CD4-positive, alpha-beta memory T cell (primary cell): ENCODE results near the gene SPAG6. TPM values are rescaled to one million over a fixed set of nuclear protein-coding genes. Genes with fewer than 3 reads are reported as not detected.

Source experiments
- CTCF ChIA-PET: fragments of 350-600 bp; sonication (Branson Sonifier 250); formaldehyde crosslinking; loops from one replicate; lab custom pipeline; 2021; ENCODE audit warnings: inconsistent platforms; ENCODE audit not compliant: partially characterized antibody; lab: Charles Lee
- POLR2A ChIA-PET: fragments of 350-600 bp; sonication (Branson Sonifier 250); formaldehyde crosslinking; loops from one replicate; lab custom pipeline; 2021; ENCODE audit not compliant: partially characterized antibody; lab: Charles Lee
- DNase-seq, 5 donors: peaks; one replicate each; pipeline versions ENCODE4 v3.0.0 to v3.0.0-alpha.2; 2020 to 2022; ENCODE audit warnings: mixed read lengths in 1 of 5
- H3K27ac ChIP-seq: one replicate; pipeline ENCODE4 v1.7.0; 2013; ENCODE audit warnings: low read depth, low read length
- H3K27me3 ChIP-seq: 2 replicates; pipeline ENCODE4 v1.7.0; 2013; ENCODE audit warnings: mild to moderate bottlenecking, low read length, moderate library complexity; ENCODE audit not compliant: insufficient read depth
- H3K36me3 ChIP-seq: 2 replicates; pipeline ENCODE4 v1.7.0; 2013; ENCODE audit warnings: mild to moderate bottlenecking, low read length, moderate library complexity; ENCODE audit not compliant: insufficient read depth
- H3K4me1 ChIP-seq: 2 replicates; pipeline ENCODE4 v1.7.0; 2013; ENCODE audit warnings: mild to moderate bottlenecking, low read length, moderate library complexity; ENCODE audit not compliant: insufficient read depth
- H3K4me3 ChIP-seq, 2 donors: one replicate each; pipeline ENCODE4 v1.7.0; 2013; ENCODE audit warnings: low read length in 2 of 2, mild to moderate bottlenecking in 1 of 2
- H3K9me3 ChIP-seq, 2 donors: one replicate each; pipeline ENCODE4 v1.7.0; 2013; ENCODE audit warnings: low read length in 2 of 2, control low read depth in 1 of 2; ENCODE audit not compliant: control insufficient read depth in 1 of 2
- H3K27ac Mint-ChIP-seq, 7 donors: one replicate each; pipeline ENCODE4 v1.8.0; 2020 to 2021; ENCODE audit warnings: mixed read lengths in 7 of 7, mild to moderate bottlenecking in 6 of 7, inconsistent platforms in 3 of 7, moderate library complexity in 3 of 7
- H3K27me3 Mint-ChIP-seq, 2 donors: one replicate each; pipeline ENCODE4 v1.8.0; 2020 to 2021; ENCODE audit warnings: mixed read lengths in 2 of 2
- H3K36me3 Mint-ChIP-seq, 2 donors: one replicate each; pipeline ENCODE4 v1.8.0; 2020 to 2021; ENCODE audit warnings: mixed read lengths in 2 of 2, inconsistent platforms in 1 of 2, mild to moderate bottlenecking in 1 of 2
- H3K4me1 Mint-ChIP-seq, 4 donors: one replicate each; pipeline ENCODE4 v1.8.0; 2020 to 2021; ENCODE audit warnings: mixed read lengths in 4 of 4, mild to moderate bottlenecking in 1 of 4
- H3K4me3 Mint-ChIP-seq, 8 donors: one replicate each; pipeline ENCODE4 v1.8.0; 2020 to 2021; ENCODE audit warnings: mixed read lengths in 8 of 8, mild to moderate bottlenecking in 7 of 8, moderate library complexity in 6 of 8, inconsistent platforms in 3 of 8
- H3K9me3 Mint-ChIP-seq, 8 donors: one replicate each; pipeline ENCODE4 v1.8.0; 2020 to 2021; ENCODE audit warnings: mixed read lengths in 8 of 8, mild to moderate bottlenecking in 5 of 8, inconsistent platforms in 3 of 8, moderate library complexity in 1 of 8
- intact Hi-C: fragments of 100-400 bp; cut with micrococcal nuclease; formaldehyde crosslinking; loops from one replicate; pipeline ENCODE4 v1.15.1; 2023
- polyA plus RNA-seq, 2 donors: library from polyadenylated mRNA; unstranded; fragments of 300-500 nt; fragmentation: Illumina TruSeq; gene quantifications; one replicate each; pipeline ENCODE4 v1.2.3, GENCODE V29; 2021
- total RNA-seq, 2 experiments: library from RNA; stranded (reverse); gene quantifications; one replicate each; pipeline ENCODE4 v1.2.3, GENCODE V29; 2021

The SPAG6 gene
- total and polyA plus RNA-seq, 4 experiments from 2014 or later = not detected

GRCh38 chr10:22343731-22344130 is 1.6 kb upstream of the SPAG6 start:
- ChIA-PET CTCF (interaction anchor here (1.1 to 1.7 kb wide), 2 partner anchors 9 to 28 kb away, joined by 4 to 5 read pairs; partner anchors contain the start of gene COMMD3), POLR2A (no interaction called here)
- Mint-ChIP-seq H3K27me3 (peaks cover 47 to 60% of the 10 kb centered on the region in 2 donors), H3K36me3 (peaks cover 0 to 11% of the 10 kb centered on the region in 2 donors), H3K27ac (peak overlapping the region in 2 of 7 donors; percentile 76 to 90), H3K9me3 (peaks cover 0 to 33% (median 17%) of the 10 kb centered on the region in 8 donors), H3K4me3 (peak overlapping the region in 1 of 8 donors; percentile 20), H3K4me1 (peaks cover 9 to 36% (median 19%) of the 10 kb centered on the region in 4 donors)
- Histone ChIP-seq H3K4me1 (peaks cover 13% of the 10 kb centered on the region), H3K27me3 (peaks cover 69% of the 10 kb centered on the region), H3K36me3 (no peaks in the 10 kb centered on the region), H3K4me3 (no peak overlapping the region), H3K27ac (no peak overlapping the region), H3K9me3 (no peaks in the 10 kb centered on the region)
- DNase-seq = no peak
- intact Hi-C loops = loop anchor here (5.0 kb wide), 2 partner anchors 94 to 134 kb away; no protein-coding TSS in a partner anchor

GRCh38 chr10:22344249-22344648 is 1.0 kb upstream of the SPAG6 start:
- intact Hi-C loops = loop anchor here (5.0 kb wide), 2 partner anchors 93 to 133 kb away; no protein-coding TSS in a partner anchor
- H3K36me3 Mint-ChIP-seq = peaks cover 0 to 11% of the 10 kb centered on the region in 2 donors
- H3K4me1 ChIP-seq = peaks cover 13% of the 10 kb centered on the region
- H3K36me3 ChIP-seq = no peaks in the 10 kb centered on the region
- peaks cover 64% of the 10 kb centered on the region for H3K27me3 ChIP-seq
- ChIA-PET CTCF (interaction anchor here (1.1 to 1.7 kb wide), 2 partner anchors 9 to 28 kb away, joined by 4 to 5 read pairs; partner anchors contain the start of gene COMMD3), POLR2A (interaction anchor here (0.9 to 2.0 kb wide), 3 partner anchors 9 to 115 kb away, joined by 3 to 6 read pairs (median 4); no protein-coding TSS in a partner anchor)
- peaks cover 42 to 55% of the 10 kb centered on the region in 2 donors for H3K27me3 Mint-ChIP-seq
- peaks cover 0 to 33% (median 17%) of the 10 kb centered on the region in 8 donors for H3K9me3 Mint-ChIP-seq
- DNase-seq = no peak
- peak overlapping the region in 3 of 7 donors; percentile 76 to 90 (median 89) for H3K27ac Mint-ChIP-seq
- H3K4me3 Mint-ChIP-seq = peak overlapping the region in 3 of 8 donors; percentile 2 to 20 (median 11)
- H3K4me3 ChIP-seq = no peak overlapping the region
- no peak overlapping the region for H3K27ac ChIP-seq
- H3K4me1 Mint-ChIP-seq = peaks cover 9 to 33% (median 19%) of the 10 kb centered on the region in 4 donors
- H3K9me3 ChIP-seq = no peaks in the 10 kb centered on the region

GRCh38 chr10:22344781-22345300 is 455 bp upstream of the SPAG6 start:
- CTCF ChIA-PET = interaction anchor here (1.7 kb wide), 1 partner anchor 29 kb away, joined by 5 read pairs; the partner anchor contains the start of gene COMMD3

GRCh38 chr10:22346096-22346661 is 883 bp downstream of the SPAG6 start:
- Histone ChIP-seq H3K27ac (no peak overlapping the region), H3K4me1 (peaks cover 3% of the 10 kb centered on the region), H3K4me3 (no peak overlapping the region), H3K9me3 (no peaks in the 10 kb centered on the region), H3K27me3 (peaks cover 51% of the 10 kb centered on the region), H3K36me3 (no peaks in the 10 kb centered on the region)
- Mint-ChIP-seq H3K27ac (peak overlapping the region in 6 of 7 donors; percentile 7 to 84 (median 58)), H3K27me3 (peaks cover 37 to 45% of the 10 kb centered on the region in 2 donors), H3K36me3 (peaks cover 0 to 4% of the 10 kb centered on the region in 2 donors), H3K9me3 (peaks cover 0 to 27% (median 17%) of the 10 kb centered on the region in 8 donors), H3K4me1 (peaks cover 6 to 24% (median 14%) of the 10 kb centered on the region in 4 donors), H3K4me3 (peak overlapping the region; percentile 20 to 70 (median 46))
- POLR2A ChIA-PET = interaction anchor here (2.0 kb wide), 1 partner anchor 117 kb away, joined by 6 read pairs; no protein-coding TSS in a partner anchor
- no peak for DNase-seq
- intact Hi-C loops = no loop called here
- CTCF ChIA-PET = no interaction called here

More at GRCh38 chr10:22344781-22345300, 455 bp upstream of the SPAG6 start:
- H3K27me3 ChIP-seq = peaks cover 58% of the 10 kb centered on the region
- H3K36me3 ChIP-seq = no peaks in the 10 kb centered on the region
- H3K9me3 ChIP-seq = no peaks in the 10 kb centered on the region
- H3K4me1 Mint-ChIP-seq = peaks cover 9 to 31% (median 18%) of the 10 kb centered on the region in 4 donors
- H3K27ac ChIP-seq = no peak overlapping the region
- H3K4me3 ChIP-seq = no peak overlapping the region
- DNase-seq = no peak
- H3K27ac Mint-ChIP-seq = peak overlapping the region in 5 of 7 donors; percentile 53 to 90 (median 89)
- H3K4me1 ChIP-seq = peaks cover 10% of the 10 kb centered on the region
- POLR2A ChIA-PET = interaction anchor here (0.9 to 2.0 kb wide), 3 partner anchors 8 to 115 kb away, joined by 3 to 6 read pairs (median 4); no protein-coding TSS in a partner anchor
- peaks cover 0 to 32% (median 17%) of the 10 kb centered on the region in 8 donors for H3K9me3 Mint-ChIP-seq
- peaks cover 40 to 50% of the 10 kb centered on the region in 2 donors for H3K27me3 Mint-ChIP-seq
- peaks cover 0 to 10% of the 10 kb centered on the region in 2 donors for H3K36me3 Mint-ChIP-seq
- H3K4me3 Mint-ChIP-seq = peak overlapping the region in 7 of 8 donors; percentile 2 to 57 (median 20)
- intact Hi-C loops = loop anchor here (5.0 kb wide), 2 partner anchors 92 to 132 kb away; no protein-coding TSS in a partner anchor

- H3K4me3 Mint-ChIP-seq = no peak overlapping the region
- no peak overlapping the region for H3K27ac ChIP-seq
- peaks cover 0 to 9% (median 6%) of the 10 kb centered on the region in 4 donors for H3K4me1 Mint-ChIP-seq
- H3K27ac Mint-ChIP-seq = no peak overlapping the region
- H3K27me3 ChIP-seq = peaks cover 17% of the 10 kb centered on the region
- DNase-seq = no peak
- H3K4me3 ChIP-seq = no peak overlapping the region
- no peaks in the 10 kb centered on the region for H3K9me3 ChIP-seq
- POLR2A ChIA-PET = interaction anchor here (1.2 kb wide), 1 partner anchor 9 kb away, joined by 6 read pairs; no protein-coding TSS in a partner anchor
- intact Hi-C loops = no loop called here
- no peaks in the 10 kb centered on the region for H3K4me1 ChIP-seq
- peaks cover 16 to 19% of the 10 kb centered on the region in 2 donors for H3K27me3 Mint-ChIP-seq
- peaks cover 0 to 2% of the 10 kb centered on the region in 2 donors for H3K36me3 Mint-ChIP-seq
- CTCF ChIA-PET = interaction anchor here (1.0 to 1.3 kb wide), 2 partner anchors 10 to 639 kb away, joined by 3 to 4 read pairs; no protein-coding TSS in a partner anchor
- H3K9me3 Mint-ChIP-seq = peaks cover 0 to 13% (median 9%) of the 10 kb centered on the region in 8 donors
- no peaks in the 10 kb centered on the region for H3K36me3 ChIP-seq
Observed at GRCh38 chr10:22349755-22350154, 4.5 kb downstream of the SPAG6 start.

- Mint-ChIP-seq H3K36me3 (peaks cover 0 to 2% of the 10 kb centered on the region in 2 donors), H3K27ac (no peak overlapping the region), H3K9me3 (peaks cover 0 to 4% (median 3%) of the 10 kb centered on the region in 8 donors), H3K4me1 (peaks cover 0 to 3% (median 0%) of the 10 kb centered on the region in 4 donors), H3K27me3 (peaks cover 9 to 10% of the 10 kb centered on the region in 2 donors), H3K4me3 (no peak overlapping the region)
- Histone ChIP-seq H3K36me3 (no peaks in the 10 kb centered on the region), H3K4me3 (no peak overlapping the region), H3K9me3 (no peaks in the 10 kb centered on the region), H3K27ac (no peak overlapping the region), H3K27me3 (peaks cover 3% of the 10 kb centered on the region), H3K4me1 (no peaks in the 10 kb centered on the region)
- no peak for DNase-seq
- CTCF ChIA-PET = no interaction called here
- intact Hi-C loops = no loop called here
- POLR2A ChIA-PET = no interaction called here
Observed at GRCh38 chr10:22351131-22351703, 5.9 kb downstream of the SPAG6 start.
